ENCODE results near the gene RBPMS2.

RBPMS2 gene

GRCh38 chr15:64807751-64808222, 32.4 kb upstream of the RBPMS2 start:
- Histone ChIP-seq H3K4me1 (ENCODE audit: low read depth, poor library complexity, severe bottlenecking) (peaks cover 2% of the 10 kb centered on the region), H3K36me3 (ENCODE audit: insufficient read depth) (no peaks in the 10 kb centered on the region), H3K79me2 (ENCODE audit: insufficient read depth, low read depth) (no peaks in the 10 kb centered on the region), H3K9ac (no peak overlapping the region), H4K20me1 (ENCODE audit: insufficient read depth) (no peaks in the 10 kb centered on the region), H3K4me2 (no peak overlapping the region), H3K27ac (no peak overlapping the region), H2AFZ (ENCODE audit: low read depth) (no peak overlapping the region), H3K27me3 (ENCODE audit: insufficient read depth, low read depth) (no peaks in the 10 kb centered on the region), H3K4me3 (IDR thresholded peaks at IDR 0.05; ENCODE audit: insufficient read depth, low read depth, low read length) (no peak overlapping the region)
- TF ChIP-seq, protein P1, sequence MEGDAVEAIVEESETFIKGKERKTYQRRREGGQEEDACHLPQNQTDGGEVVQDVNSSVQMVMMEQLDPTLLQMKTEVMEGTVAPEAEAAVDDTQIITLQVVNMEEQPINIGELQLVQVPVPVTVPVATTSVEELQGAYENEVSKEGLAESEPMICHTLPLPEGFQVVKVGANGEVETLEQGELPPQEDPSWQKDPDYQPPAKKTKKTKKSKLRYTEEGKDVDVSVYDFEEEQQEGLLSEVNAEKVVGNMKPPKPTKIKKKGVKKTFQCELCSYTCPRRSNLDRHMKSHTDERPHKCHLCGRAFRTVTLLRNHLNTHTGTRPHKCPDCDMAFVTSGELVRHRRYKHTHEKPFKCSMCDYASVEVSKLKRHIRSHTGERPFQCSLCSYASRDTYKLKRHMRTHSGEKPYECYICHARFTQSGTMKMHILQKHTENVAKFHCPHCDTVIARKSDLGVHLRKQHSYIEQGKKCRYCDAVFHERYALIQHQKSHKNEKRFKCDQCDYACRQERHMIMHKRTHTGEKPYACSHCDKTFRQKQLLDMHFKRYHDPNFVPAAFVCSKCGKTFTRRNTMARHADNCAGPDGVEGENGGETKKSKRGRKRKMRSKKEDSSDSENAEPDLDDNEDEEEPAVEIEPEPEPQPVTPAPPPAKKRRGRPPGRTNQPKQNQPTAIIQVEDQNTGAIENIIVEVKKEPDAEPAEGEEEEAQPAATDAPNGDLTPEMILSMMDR (conservative IDR thresholded peaks at IDR 0.05; ENCODE audit: low read depth, low read length), result no peak

DNA sequence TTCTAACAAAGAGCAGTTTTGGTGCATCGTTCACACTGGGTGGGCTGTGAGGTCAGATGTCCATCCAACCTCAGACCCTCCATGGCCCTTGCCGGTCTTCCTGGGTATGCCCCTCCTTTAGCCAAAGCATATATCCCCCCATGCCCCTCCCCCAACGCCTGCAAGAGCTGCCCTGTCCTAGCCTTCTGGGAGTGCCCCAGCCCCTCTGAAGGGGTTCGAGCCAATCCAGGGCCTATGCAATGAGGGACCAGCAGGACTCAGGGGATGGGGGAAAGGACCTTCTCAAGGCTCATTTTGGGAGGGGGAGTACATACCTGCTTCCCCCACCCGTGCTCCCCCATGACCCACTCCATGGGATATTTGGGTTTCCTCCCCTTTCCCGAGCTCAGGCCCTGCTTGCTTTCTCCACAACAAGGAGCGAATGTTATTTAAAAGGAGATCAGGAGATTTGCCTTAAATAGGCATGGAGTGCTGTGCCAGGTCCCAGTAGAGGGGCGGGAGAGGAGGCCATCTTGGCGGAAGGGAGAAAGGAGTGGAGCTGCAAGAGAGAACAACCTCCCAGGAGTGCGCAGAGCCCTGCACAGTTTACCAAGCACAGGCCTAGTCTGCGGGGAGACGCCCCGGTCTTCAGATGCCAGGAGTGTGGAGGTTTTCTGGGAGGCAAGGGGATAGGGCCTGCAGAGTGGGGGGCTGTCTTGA, 31.8 kb upstream of the RBPMS2 start:
- Histone ChIP-seq H4K20me1 (ENCODE audit: insufficient read depth) (no peaks in the 10 kb centered on the region), H3K27ac (no peak overlapping the region), H3K36me3 (ENCODE audit: insufficient read depth) (no peaks in the 10 kb centered on the region), H3K4me1 (ENCODE audit: low read depth, poor library complexity, severe bottlenecking) (no peaks in the 10 kb centered on the region), H3K9ac (no peak overlapping the region), H3K4me2 (no peak overlapping the region), H3K4me3 (IDR thresholded peaks at IDR 0.05; ENCODE audit: insufficient read depth, low read depth, low read length) (no peak overlapping the region), H3K79me2 (ENCODE audit: insufficient read depth, low read depth) (no peaks in the 10 kb centered on the region), H3K27me3 (ENCODE audit: insufficient read depth, low read depth) (no peaks in the 10 kb centered on the region), H2AFZ (ENCODE audit: low read depth) (no peak overlapping the region)
- TF ChIP-seq, protein P1 (conservative IDR thresholded peaks at IDR 0.05; ENCODE audit: low read depth, low read length), result no peak

- H3K4me2 ChIP-seq, result no peak overlapping the region
- no peaks in the 10 kb centered on the region for H3K79me2 ChIP-seq (ENCODE audit: insufficient read depth, low read depth)
- H2AFZ ChIP-seq (ENCODE audit: low read depth), result no peak overlapping the region
- no peak overlapping the region for H3K4me3 ChIP-seq (IDR thresholded peaks at IDR 0.05; ENCODE audit: insufficient read depth, low read depth, low read length)
- no peaks in the 10 kb centered on the region for H3K36me3 ChIP-seq (ENCODE audit: insufficient read depth)
- no peaks in the 10 kb centered on the region for H4K20me1 ChIP-seq (ENCODE audit: insufficient read depth)
- H3K27ac ChIP-seq, result no peak overlapping the region
- TF ChIP-seq, protein P1 (conservative IDR thresholded peaks at IDR 0.05; ENCODE audit: low read depth, low read length), result no peak
- H3K27me3 ChIP-seq (ENCODE audit: insufficient read depth, low read depth), result no peaks in the 10 kb centered on the region
- H3K9ac ChIP-seq, result no peak overlapping the region
- H3K4me1 ChIP-seq (ENCODE audit: low read depth, poor library complexity, severe bottlenecking), result no peaks in the 10 kb centered on the region
Observed at GRCh38 chr15:64806509-64806908, 31.1 kb upstream of the RBPMS2 start.

- Histone ChIP-seq H4K20me1 (ENCODE audit: insufficient read depth) (no peaks in the 10 kb centered on the region), H3K4me1 (ENCODE audit: low read depth, poor library complexity, severe bottlenecking) (no peaks in the 10 kb centered on the region), H3K4me2 (no peak overlapping the region), H2AFZ (ENCODE audit: low read depth) (no peak overlapping the region), H3K9ac (no peak overlapping the region), H3K4me3 (IDR thresholded peaks at IDR 0.05; ENCODE audit: insufficient read depth, low read depth, low read length) (no peak overlapping the region), H3K27ac (no peak overlapping the region), H3K79me2 (ENCODE audit: insufficient read depth, low read depth) (no peaks in the 10 kb centered on the region), H3K36me3 (ENCODE audit: insufficient read depth) (no peaks in the 10 kb centered on the region), H3K27me3 (ENCODE audit: insufficient read depth, low read depth) (no peaks in the 10 kb centered on the region)
- TF ChIP-seq, protein P1 (conservative IDR thresholded peaks at IDR 0.05; ENCODE audit: low read depth, low read length), result no peak
Observed at GRCh38 chr15:64804619-64805018, 29.2 kb upstream of the RBPMS2 start.

All from KMS-11 (cell line).